ENCODE measurements around the gene ZBTB33. TPM values are rescaled to one million over a fixed set of nuclear protein-coding genes. Genes with fewer than 3 reads are reported as not detected.

Gene ZBTB33
- total RNA-seq, 1 experiment from 2014 or later: 6.1 TPM

- no peak for DNase-seq (ENCODE audit: low spot score)
Observed at GRCh38 chrX:120306630-120307029, 56.0 kb downstream of the ZBTB33 start.

Other genes starting within 250 kb of the ZBTB33 start
- not detected in 2 replicates for gene RHOXF2B, start 173.1 kb upstream of the ZBTB33 start, total RNA-seq (2014; rRNA removed; shearing (Covaris generic))
- gene RHOXF1, start 134.9 kb upstream of the ZBTB33 start, total RNA-seq (2014; rRNA removed; shearing (Covaris generic)): not detected in 2 replicates
- gene RHOXF2, start 92.2 kb upstream of the ZBTB33 start, total RNA-seq (2014; rRNA removed; shearing (Covaris generic)): not detected in 2 replicates
- not detected in 2 replicates for gene TMEM255A, start 60.6 kb downstream of the ZBTB33 start, total RNA-seq (2014; rRNA removed; shearing (Covaris generic))
- not detected in 2 replicates for gene ATP1B4, start 111.3 kb downstream of the ZBTB33 start, total RNA-seq (2014; rRNA removed; shearing (Covaris generic))
- gene LAMP2, start 218.5 kb downstream of the ZBTB33 start, total RNA-seq (2014; rRNA removed; shearing (Covaris generic)): 16.1 and 21.8 TPM in 2 replicates

All from HT-29 (cell line).